ENCODE measurements around the gene PPP1R2B.
A peak's percentile ranks its signal among the peaks of the same experiment; 100 is the strongest.

PPP1R2B gene

GRCh38 chr5:156850206-156850751 is at the start of gene PPP1R2B:
TSS of gene PPP1R2B (plus strand) at chr5:156850295. CDS start at chr5:156850563, 268 bp downstream.
- TF ChIP-seq, protein P1, sequence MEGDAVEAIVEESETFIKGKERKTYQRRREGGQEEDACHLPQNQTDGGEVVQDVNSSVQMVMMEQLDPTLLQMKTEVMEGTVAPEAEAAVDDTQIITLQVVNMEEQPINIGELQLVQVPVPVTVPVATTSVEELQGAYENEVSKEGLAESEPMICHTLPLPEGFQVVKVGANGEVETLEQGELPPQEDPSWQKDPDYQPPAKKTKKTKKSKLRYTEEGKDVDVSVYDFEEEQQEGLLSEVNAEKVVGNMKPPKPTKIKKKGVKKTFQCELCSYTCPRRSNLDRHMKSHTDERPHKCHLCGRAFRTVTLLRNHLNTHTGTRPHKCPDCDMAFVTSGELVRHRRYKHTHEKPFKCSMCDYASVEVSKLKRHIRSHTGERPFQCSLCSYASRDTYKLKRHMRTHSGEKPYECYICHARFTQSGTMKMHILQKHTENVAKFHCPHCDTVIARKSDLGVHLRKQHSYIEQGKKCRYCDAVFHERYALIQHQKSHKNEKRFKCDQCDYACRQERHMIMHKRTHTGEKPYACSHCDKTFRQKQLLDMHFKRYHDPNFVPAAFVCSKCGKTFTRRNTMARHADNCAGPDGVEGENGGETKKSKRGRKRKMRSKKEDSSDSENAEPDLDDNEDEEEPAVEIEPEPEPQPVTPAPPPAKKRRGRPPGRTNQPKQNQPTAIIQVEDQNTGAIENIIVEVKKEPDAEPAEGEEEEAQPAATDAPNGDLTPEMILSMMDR (IDR thresholded peaks at IDR 0.05; ENCODE audit: borderline replicate concordance, insufficient read depth, low read depth, low read length): no peak
- H3K4me3 ChIP-seq (ENCODE audit: low read depth, low read length): no peak within 1 kb of the TSS

- H3K4me3 ChIP-seq (ENCODE audit: low read depth, low read length): no peak overlapping the region
- TF ChIP-seq, protein P1 (IDR thresholded peaks at IDR 0.05; ENCODE audit: borderline replicate concordance, insufficient read depth, low read depth, low read length): no peak
Measured at GRCh38 chr5:156800929-156801328, 49.2 kb upstream of the PPP1R2B start.

- TF ChIP-seq, protein P1 (IDR thresholded peaks at IDR 0.05; ENCODE audit: borderline replicate concordance, insufficient read depth, low read depth, low read length): no peak
- H3K4me3 ChIP-seq (ENCODE audit: low read depth, low read length): no peak overlapping the region
Measured at GRCh38 chr5:156802501-156802900, 47.6 kb upstream of the PPP1R2B start.

- TF ChIP-seq, protein P1 (IDR thresholded peaks at IDR 0.05; ENCODE audit: borderline replicate concordance, insufficient read depth, low read depth, low read length): no peak
- H3K4me3 ChIP-seq (ENCODE audit: low read depth, low read length): no peak overlapping the region
Measured at GRCh38 chr5:156803404-156803803, 46.7 kb upstream of the PPP1R2B start.

DNA sequence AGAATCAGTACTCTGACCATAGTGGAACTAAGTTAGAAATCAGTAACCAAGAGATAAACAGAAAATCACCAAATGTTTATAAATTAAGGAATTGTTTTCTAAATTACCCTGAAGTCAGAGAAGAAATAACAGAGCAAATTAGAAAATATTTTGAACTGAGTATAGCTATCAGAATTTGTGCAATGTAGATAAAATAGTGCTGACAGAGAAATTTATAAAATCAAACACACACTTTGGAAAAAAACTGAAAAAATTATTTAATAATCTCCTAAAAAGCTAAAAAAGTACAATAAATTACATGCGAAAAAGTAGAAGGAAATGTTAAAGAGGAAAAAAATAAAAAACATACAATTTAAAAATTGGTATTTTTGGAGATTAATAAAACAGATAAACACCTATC is 37.1 kb upstream of the PPP1R2B start:
- TF ChIP-seq, protein P1 (IDR thresholded peaks at IDR 0.05; ENCODE audit: borderline replicate concordance, insufficient read depth, low read depth, low read length): no peak
- no peak overlapping the region for H3K4me3 ChIP-seq (ENCODE audit: low read depth, low read length)

DNA sequence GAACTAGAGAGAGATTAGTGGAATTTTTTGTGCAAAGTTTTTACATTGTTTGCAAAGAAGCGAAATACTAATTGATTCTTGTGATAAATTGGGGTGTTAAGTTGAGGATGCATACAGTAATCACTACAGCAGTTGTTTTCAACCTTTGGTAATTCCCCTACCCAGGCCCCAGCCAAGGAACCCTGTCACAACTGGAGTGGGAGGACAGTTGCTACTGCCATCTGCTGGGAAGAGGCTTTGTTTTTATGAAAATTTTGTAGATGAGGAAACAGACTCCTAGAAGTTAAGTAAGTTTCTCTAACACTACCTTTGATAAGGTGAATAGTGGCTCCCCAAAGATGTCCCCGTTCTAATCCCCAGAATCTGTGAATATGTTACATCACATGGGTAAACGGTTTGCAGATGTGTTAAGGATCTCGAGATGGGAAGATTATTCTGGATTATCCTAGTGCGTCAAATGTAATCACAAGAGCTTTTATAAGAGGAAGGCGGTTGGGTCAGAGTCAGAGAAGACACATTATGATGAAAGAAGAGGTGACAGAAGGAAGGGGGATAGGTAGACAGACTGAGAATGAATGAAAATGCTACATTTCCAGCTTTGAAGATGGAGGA is 34.0 kb upstream of the PPP1R2B start:
- H3K4me3 ChIP-seq (ENCODE audit: low read depth, low read length): no peak overlapping the region
- TF ChIP-seq, protein P1 (IDR thresholded peaks at IDR 0.05; ENCODE audit: borderline replicate concordance, insufficient read depth, low read depth, low read length): peak; percentile 38; the same call in 1 of the 2 replicates

DNA sequence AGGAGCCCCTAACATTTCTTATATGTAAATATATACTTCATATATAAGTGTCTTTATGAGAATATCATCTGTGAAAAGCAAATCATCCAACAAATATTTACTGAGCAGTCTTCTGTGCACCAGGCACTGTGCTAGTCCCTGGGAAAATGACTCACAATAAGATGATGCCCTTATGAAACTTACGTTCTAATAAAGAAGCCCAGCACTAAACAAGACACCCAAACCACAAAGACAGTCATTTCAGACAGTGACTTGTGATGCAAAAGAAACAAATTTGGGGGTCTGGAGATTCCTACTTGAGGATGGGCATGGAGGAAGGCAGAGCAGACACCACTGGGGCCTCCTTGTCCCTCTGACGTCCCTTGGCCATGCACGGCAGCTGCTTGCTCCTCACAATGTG is 30.6 kb upstream of the PPP1R2B start:
- H3K4me3 ChIP-seq (ENCODE audit: low read depth, low read length): no peak overlapping the region
- TF ChIP-seq, protein P1 (IDR thresholded peaks at IDR 0.05; ENCODE audit: borderline replicate concordance, insufficient read depth, low read depth, low read length): no peak
